Femur (tissue), 1 donor: ENCODE measurements around the gene KLF9.
A peak's percentile ranks its signal among the peaks of the same experiment; 100 is the strongest.

Experiments used
- DNase-seq: peaks from one replicate; pipeline ENCODE4 v3.0.0-alpha.2; 2017

Gene KLF9

DNA sequence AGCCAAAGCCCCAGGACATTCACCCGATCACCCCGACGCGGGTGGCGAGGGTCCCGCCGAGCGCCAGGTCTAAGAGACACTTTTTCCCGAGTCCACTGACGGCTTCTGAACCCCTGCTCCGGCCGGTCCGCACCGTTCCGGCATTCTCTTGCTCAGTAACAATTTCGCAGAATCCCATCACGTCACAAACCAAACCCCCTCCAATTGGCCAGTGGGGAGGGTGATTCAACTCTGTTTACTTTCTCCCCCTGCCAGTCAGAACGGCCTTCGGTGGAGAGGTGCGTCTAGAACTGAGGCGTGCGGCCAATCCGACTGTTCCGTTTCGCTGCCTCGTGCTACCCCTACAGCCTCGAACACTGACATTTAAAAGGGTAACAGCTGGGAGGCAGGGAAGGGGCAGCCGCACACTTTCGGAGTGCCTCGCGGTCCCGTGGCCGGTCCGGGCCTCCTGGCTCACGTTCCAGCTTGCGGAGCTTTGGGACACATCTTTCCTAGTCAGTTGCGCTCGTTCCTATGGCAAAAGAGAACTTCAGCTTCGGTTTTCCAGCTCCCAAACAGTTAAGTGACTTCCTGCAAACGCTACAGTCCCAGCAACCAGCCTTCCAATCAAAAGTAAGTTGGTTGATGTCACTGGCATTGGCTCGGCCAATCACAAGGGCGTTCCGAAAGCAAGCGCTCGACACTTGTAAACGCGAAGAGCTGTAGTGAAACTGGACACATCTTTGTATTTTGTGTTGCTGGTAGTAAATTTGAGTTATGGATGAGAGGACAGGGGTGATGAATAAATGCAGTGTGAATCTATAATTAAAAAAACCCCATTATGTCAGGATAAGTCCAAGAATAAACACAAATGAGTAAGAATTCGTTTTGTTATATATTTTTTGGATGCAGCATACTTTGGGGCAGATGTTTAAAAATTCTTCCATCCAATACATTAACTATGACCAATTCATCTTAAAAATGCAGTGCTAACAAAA is at the start of gene KLF9:
Gene KLF9 (minus strand): TSS at position 859 of the 977 bp plus-strand sequence. CDS start 1,294 bp downstream, outside the sequence.
- peak; percentile 94 for DNase-seq

DNA sequence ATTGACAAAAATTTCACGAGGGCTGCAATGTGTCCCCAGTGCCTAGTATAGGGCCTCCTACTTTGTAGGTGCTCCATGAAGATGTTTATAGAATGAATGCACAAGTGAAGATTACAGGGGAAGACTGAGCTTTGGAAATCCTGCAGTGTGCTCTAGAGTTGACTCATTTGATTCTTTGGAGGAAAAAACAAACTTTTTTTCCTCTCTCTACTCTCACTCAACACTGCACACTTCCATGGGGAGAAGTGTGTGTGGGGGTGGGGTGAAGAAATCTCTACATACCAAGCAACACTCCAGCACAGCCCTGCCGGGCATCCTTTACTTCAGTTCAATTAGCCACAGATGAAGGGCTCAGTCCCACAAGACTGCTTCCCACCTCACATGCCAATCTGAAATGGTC is 49.4 kb upstream of the KLF9 start:
- DNase-seq: no peak

GRCh38 chr9:70462300-70462699 is 47.8 kb upstream of the KLF9 start:
- DNase-seq: no peak

- no peak for DNase-seq
Observed at GRCh38 chr9:70457235-70457634, 42.8 kb upstream of the KLF9 start.

DNA sequence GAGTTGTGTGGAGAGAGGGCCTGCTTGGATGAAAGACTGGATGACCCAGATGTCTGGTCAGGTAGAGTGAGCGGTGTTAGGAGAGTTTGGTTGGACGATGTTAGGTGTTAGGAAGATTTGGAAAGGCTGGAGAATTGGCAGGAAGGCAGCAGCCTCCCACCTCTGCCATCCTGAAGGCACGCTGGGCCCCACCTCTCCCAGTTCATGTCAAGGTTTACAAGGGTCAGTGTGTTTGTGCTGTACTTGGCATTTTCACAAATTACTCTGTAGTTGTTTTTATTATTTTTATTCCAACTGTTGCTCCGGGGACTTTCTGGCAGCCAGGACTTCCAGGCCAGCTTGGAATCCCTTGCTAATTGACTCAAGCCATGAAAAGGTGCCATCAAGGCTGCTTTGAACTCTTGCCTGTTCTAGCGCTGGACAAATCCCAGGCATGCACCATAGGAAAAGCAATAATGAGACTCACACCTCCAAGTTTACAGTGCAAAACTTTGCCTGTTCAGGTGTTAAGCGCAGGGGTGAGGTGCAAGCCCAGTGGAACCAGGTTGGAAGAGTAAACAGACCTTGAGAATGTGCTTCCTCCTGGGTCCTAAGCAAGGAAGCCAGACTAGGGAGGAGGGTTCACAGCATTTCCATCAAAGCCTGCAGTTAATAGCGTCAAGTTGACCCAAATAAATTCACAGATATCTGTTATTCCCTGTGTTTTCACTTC is 41.7 kb upstream of the KLF9 start:
- no peak for DNase-seq

GRCh38 chr9:70452365-70452764 is 37.9 kb upstream of the KLF9 start:
- no peak for DNase-seq

GRCh38 chr9:70451765-70452164 is 37.3 kb upstream of the KLF9 start:
- DNase-seq: no peak

GRCh38 chr9:70450738-70451137 is 36.3 kb upstream of the KLF9 start:
- no peak for DNase-seq

DNA sequence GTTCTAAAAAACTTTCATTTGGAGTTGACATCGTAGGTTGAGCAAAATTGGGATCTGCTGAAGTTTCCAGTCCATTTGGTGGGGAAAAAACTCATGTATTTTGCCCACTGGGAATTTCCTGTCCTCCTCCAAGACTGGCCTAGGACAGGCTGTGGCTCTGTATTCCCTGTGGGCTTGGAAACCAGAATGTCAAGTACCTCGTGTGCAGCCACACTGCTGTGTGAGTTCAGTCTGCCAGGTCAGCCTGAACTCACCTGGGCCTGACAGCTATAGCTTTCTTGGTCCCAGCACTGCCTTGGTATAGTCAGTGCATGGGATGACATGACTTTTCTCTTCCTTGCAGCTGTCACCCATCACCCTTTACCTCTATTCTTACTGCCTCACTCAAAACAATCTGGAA is 35.0 kb upstream of the KLF9 start:
- no peak for DNase-seq

DNA sequence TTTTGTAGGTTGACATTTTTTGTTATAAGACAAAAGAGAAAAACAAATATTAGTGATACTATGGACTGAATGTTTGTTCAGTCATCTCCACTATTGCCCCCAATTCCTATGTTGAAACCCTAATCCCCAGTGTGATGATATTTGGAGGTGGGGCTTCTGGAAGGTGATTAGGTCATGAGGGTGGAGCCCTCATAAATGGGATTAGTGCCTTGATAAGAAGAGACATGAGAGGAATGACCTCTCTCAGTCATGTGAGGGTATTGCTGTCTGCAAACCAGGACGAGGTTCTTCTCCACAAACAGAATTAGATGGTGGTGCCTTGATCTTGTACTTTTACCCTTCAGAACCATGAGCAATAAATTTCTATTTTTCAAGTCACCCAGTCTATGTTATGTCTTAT is 34.5 kb upstream of the KLF9 start:
- DNase-seq: no peak

DNA sequence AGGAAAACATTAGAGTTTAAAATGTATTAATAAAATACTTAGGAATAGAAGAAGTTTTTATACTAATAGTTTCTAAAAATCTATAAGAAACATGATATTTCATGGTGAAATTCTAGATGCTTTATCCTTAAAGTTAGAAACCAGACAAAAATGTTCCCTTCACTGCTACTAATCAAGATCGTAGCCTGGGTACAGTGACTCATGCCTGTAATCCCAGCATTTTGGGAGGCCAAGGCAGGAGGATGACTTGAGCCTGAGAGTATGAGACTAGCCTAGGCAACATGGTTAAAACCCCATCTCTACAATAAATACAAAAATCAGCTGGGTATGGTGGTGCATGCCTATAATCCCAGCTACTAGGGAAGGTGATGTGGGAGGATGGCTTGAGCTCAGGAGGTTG is 30.4 kb upstream of the KLF9 start:
- no peak for DNase-seq

- DNase-seq: no peak
Observed at GRCh38 chr9:70442328-70442848, 27.9 kb upstream of the KLF9 start.

- peak; percentile 37 for DNase-seq
Observed at GRCh38 chr9:70441622-70442021, 27.2 kb upstream of the KLF9 start.

- DNase-seq: no peak
Observed at GRCh38 chr9:70439991-70440706, 25.7 kb upstream of the KLF9 start.

DNA sequence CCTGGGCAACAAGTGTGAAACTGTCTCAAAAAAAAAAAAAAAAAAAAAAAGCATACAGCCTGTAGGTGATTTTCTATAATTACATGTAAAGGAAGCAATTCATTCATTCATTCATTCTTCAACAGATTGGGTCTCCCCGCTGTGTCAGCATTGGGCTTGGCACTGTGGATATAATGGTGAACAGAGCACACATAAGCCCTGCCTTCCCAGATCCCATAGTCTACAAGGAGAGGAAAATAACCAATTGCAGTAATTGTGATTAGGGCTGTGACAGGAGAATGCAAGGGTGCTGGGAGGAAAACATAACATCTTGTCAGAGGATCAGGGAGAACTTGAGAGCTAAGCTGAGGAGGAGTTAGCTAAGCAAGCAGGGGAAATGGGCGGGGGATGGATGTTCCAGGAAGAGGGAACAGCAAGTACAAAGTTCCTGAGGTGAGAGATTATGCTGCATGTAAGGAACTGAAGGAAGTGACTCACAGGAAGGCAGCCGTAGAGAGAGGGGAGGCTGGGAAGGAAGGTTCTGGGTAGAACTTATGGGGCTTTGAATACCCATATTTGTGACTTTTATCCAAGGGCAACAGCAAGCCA is 24.0 kb upstream of the KLF9 start:
- no peak for DNase-seq

DNA sequence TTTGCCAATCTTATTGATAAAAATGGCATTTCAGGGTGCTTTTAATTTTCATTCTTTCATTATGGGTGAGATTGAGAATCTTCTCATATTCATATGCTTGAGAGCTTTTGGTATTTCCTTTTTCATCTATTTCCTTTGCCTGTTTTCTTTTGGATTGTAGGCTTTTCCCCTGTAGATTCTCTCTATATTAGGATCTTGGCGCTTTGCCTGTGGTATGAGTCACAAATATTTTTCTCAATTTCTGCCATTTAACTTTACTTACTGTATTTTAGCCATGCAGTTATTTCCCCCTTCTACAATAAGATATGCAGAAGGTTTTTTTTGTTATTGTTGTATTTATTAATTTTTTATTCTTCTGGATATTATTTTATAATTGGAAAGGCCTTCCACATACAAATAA is 21.5 kb upstream of the KLF9 start:
- DNase-seq: no peak

GRCh38 chr9:70429899-70430298 is 15.4 kb upstream of the KLF9 start:
- no peak for DNase-seq

DNA sequence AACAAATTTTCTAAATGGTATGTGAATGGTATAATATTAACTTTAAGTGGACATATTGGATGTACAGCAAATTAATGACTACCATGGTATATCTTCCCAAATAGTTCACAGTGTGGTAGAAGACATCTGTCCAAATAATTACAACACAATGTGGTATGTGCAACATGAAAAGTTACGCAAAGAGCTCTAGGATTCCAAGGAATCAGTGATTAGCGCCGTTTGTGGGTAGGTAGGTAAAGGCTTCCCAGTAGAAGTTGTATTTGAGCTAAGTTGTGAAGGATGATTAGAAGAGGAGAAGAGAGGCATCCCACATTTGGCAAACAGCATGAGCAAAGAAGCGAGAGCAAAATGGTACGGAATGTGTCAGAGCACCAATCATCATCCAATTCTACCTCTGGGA is 14.3 kb upstream of the KLF9 start:
- no peak for DNase-seq

- DNase-seq: no peak
Observed at GRCh38 chr9:70427161-70427945, 12.9 kb upstream of the KLF9 start.

- DNase-seq: no peak
Observed at GRCh38 chr9:70425192-70425591, 10.7 kb upstream of the KLF9 start.

GRCh38 chr9:70422371-70423043 is 8.1 kb upstream of the KLF9 start:
- DNase-seq: no peak
